ENCODE results near the gene PCNX4. TPM values are rescaled to one million over a fixed set of nuclear protein-coding genes. Genes with fewer than 3 reads are reported as not detected.
"Not testable (repeated sequence)": the region's sequence is repeated elsewhere in the genome, so short reads cannot be mapped to it uniquely, and the experiment has no call there.

Gene PCNX4
- total RNA-seq, 2 donors from 2014 or later = 19.7 to 23.6 TPM

- no peaks in the 10 kb centered on the region for H3K9me3 ChIP-seq
- no peak for DNase-seq
- intact Hi-C loops (cut with DNase I) = loop anchor here (10.0 kb wide), 1 partner anchor 71 kb away; the partner anchor contains the start of gene DHRS7
- no peak overlapping the region for H3K9ac ChIP-seq (ENCODE audit: low read depth in 2 of 2, low read length in 2 of 2)
- no peaks in the 10 kb centered on the region for H3K36me3 ChIP-seq
- H3K4me3 ChIP-seq = no peak overlapping the region
- H3K4me1 ChIP-seq = peaks cover 4% of the 10 kb centered on the region
- TF ChIP-seq CTCF (IDR thresholded peaks at IDR 0.05) = no peak
- H3K27me3 ChIP-seq = no peaks in the 10 kb centered on the region
- no peak overlapping the region for H3K27ac ChIP-seq
These were observed 1.9 kb downstream of the PCNX4 start for GRCh38 chr14:60093606-60094005.

- Histone ChIP-seq H3K27ac (no peak overlapping the region), H3K27me3 (no peaks in the 10 kb centered on the region), H3K4me1 (peaks cover 4% of the 10 kb centered on the region), H3K4me3 (no peak overlapping the region), H3K9me3 (no peaks in the 10 kb centered on the region), H3K9ac (ENCODE audit: low read depth in 2 of 2, low read length in 2 of 2) (no peak overlapping the region), H3K36me3 (no peaks in the 10 kb centered on the region)
- intact Hi-C loops (cut with DNase I) = loop anchor here (10.0 kb wide), 1 partner anchor 70 kb away; the partner anchor contains the start of gene DHRS7
- no peak for DNase-seq
- no peak for TF ChIP-seq CTCF (IDR thresholded peaks at IDR 0.05)
These were observed 2.7 kb downstream of the PCNX4 start for GRCh38 chr14:60094306-60094897.

GRCh38 chr14:60095231-60095630, 3.5 kb downstream of the PCNX4 start:
- no peak for TF ChIP-seq CTCF (IDR thresholded peaks at IDR 0.05)
- H3K9me3 ChIP-seq = no peaks in the 10 kb centered on the region
- H3K4me3 ChIP-seq = no peak overlapping the region
- intact Hi-C loops (cut with DNase I) = loop anchor here (10.0 kb wide), 1 partner anchor 70 kb away; the partner anchor contains the start of gene DHRS7
- H3K27me3 ChIP-seq = no peaks in the 10 kb centered on the region
- H3K27ac ChIP-seq = no peak overlapping the region
- no peak for DNase-seq
- peaks cover 4% of the 10 kb centered on the region for H3K4me1 ChIP-seq
- H3K9ac ChIP-seq (ENCODE audit: low read depth in 2 of 2, low read length in 2 of 2) = no peak overlapping the region
- no peaks in the 10 kb centered on the region for H3K36me3 ChIP-seq

- DNase-seq = no peak
- Histone ChIP-seq H3K9ac (ENCODE audit: low read depth in 2 of 2, low read length in 2 of 2) (no peak overlapping the region), H3K4me3 (no peak overlapping the region), H3K4me1 (peaks cover 4% of the 10 kb centered on the region), H3K27ac (no peak overlapping the region), H3K27me3 (no peaks in the 10 kb centered on the region), H3K9me3 (no peaks in the 10 kb centered on the region), H3K36me3 (no peaks in the 10 kb centered on the region)
- no peak for TF ChIP-seq CTCF (IDR thresholded peaks at IDR 0.05)
- intact Hi-C loops (cut with DNase I) = loop anchor here (10.0 kb wide), 1 partner anchor 69 kb away; the partner anchor contains the start of gene DHRS7
These were observed 4.2 kb downstream of the PCNX4 start for GRCh38 chr14:60095781-60096450.

GRCh38 chr14:60097974-60098373, 6.3 kb downstream of the PCNX4 start:
- intact Hi-C loops (cut with DNase I) = loop anchor here (10.0 kb wide), 1 partner anchor 67 kb away; the partner anchor contains the start of gene DHRS7
- no peak for DNase-seq
- H3K4me1 ChIP-seq = peaks cover 4% of the 10 kb centered on the region

GRCh38 chr14:60099855-60100254, 8.1 kb downstream of the PCNX4 start:
- not testable (repeated sequence) for H3K27me3 ChIP-seq; H3K36me3 ChIP-seq; DNase-seq; H3K27ac ChIP-seq; H3K9me3 ChIP-seq; H3K4me1 ChIP-seq; H3K4me3 ChIP-seq; H3K9ac ChIP-seq (ENCODE audit: low read depth in 2 of 2, low read length in 2 of 2)
- intact Hi-C loops (cut with DNase I) = loop anchor here (10.0 kb wide), 1 partner anchor 65 kb away; the partner anchor contains the start of gene DHRS7

More at GRCh38 chr14:60097974-60098373, 6.3 kb downstream of the PCNX4 start:
- Histone ChIP-seq H3K9ac (ENCODE audit: low read depth in 2 of 2, low read length in 2 of 2) (no peak overlapping the region), H3K4me3 (no peak overlapping the region), H3K36me3 (no peaks in the 10 kb centered on the region), H3K27me3 (no peaks in the 10 kb centered on the region), H3K27ac (no peak overlapping the region), H3K9me3 (no peaks in the 10 kb centered on the region)
- TF ChIP-seq CTCF (IDR thresholded peaks at IDR 0.05) = no peak
